MM.1S (cell line): ENCODE measurements around the gene MOCOS.

ENCODE experiments used
- DNase-seq: peaks from one replicate; pipeline ENCODE4 v3.0.0-alpha.2; 2015
- H2AFZ ChIP-seq: fragments of 300-600 bp; sonication (generic); 2 replicates; pipeline ENCODE4 v1.6.0; 2016; ENCODE audit warnings: antibody characterized with exemption, low read length
- H3F3A ChIP-seq: fragments of 300-600 bp; sonication (generic); 2 replicates; pipeline ENCODE4 v1.6.1; 2016; ENCODE audit warnings: mild to moderate bottlenecking, antibody characterized with exemption, low read length, moderate library complexity, mixed read lengths; ENCODE audit not compliant: insufficient read depth
- H3K27ac ChIP-seq: fragments of 300-600 bp; sonication (generic); 2 replicates; pipeline ENCODE4 v1.5.1; 2016; ENCODE audit warnings: mild to moderate bottlenecking, low read length
- H3K27me3 ChIP-seq: fragments of 300-600 bp; sonication (generic); replicated peaks from 2 replicates; pipeline ENCODE4 v1.6.0; 2016; ENCODE audit warnings: low read length; ENCODE audit not compliant: insufficient read depth
- H3K36me3 ChIP-seq: fragments of 300-600 bp; sonication (generic); replicated peaks from 2 replicates; pipeline ENCODE4 v1.6.1; 2016; ENCODE audit warnings: mild to moderate bottlenecking, low read length, mixed read lengths; ENCODE audit not compliant: insufficient read depth
- H3K4me1 ChIP-seq: fragments of 300-600 bp; sonication (generic); 2 replicates; pipeline ENCODE4 v1.6.1; 2016; ENCODE audit warnings: low read length, mixed read lengths
- H3K4me2 ChIP-seq: fragments of 300-600 bp; sonication (generic); 2 replicates; pipeline ENCODE4 v1.6.0; 2016; ENCODE audit warnings: low read depth, low read length
- H3K4me3 ChIP-seq: fragments of 300-600 bp; sonication (generic); 2 replicates; pipeline ENCODE4 v1.5.1; 2016; ENCODE audit warnings: low read length, mixed read lengths
- H3K79me2 ChIP-seq: fragments of 300-600 bp; sonication (generic); 2 replicates; pipeline ENCODE4 v1.6.1; 2016; ENCODE audit warnings: mixed run types, low read length, mixed read lengths
- H3K9ac ChIP-seq: fragments of 300-600 bp; sonication (generic); 2 replicates; pipeline ENCODE4 v1.6.1; 2016; ENCODE audit warnings: low read length, mixed read lengths
- H3K9me2 ChIP-seq: fragments of 300-600 bp; sonication (generic); replicated peaks from 2 replicates; pipeline ENCODE4 v1.6.1; 2016; ENCODE audit warnings: mild to moderate bottlenecking, low read length, mixed read lengths; ENCODE audit not compliant: insufficient read depth
- H3K9me3 ChIP-seq: fragments of 300-600 bp; sonication (generic); replicated peaks from 2 replicates; pipeline ENCODE4 v1.6.1; 2016; ENCODE audit warnings: mild to moderate bottlenecking, low read length, mixed read lengths; ENCODE audit not compliant: insufficient read depth
- H4K20me1 ChIP-seq: fragments of 300-600 bp; sonication (generic); 2 replicates; pipeline ENCODE4 v1.6.1; 2016; ENCODE audit warnings: mild to moderate bottlenecking, low read length, moderate library complexity, mixed read lengths; ENCODE audit not compliant: insufficient read depth
- CTCF ChIP-seq: fragments of 300-600 bp; sonication (generic); IDR thresholded peaks from 2 replicates; pipeline ENCODE4 v1.5.1; 2016; ENCODE audit warnings: antibody characterized with exemption, low read length, mixed read lengths
- EZH2 ChIP-seq: fragments of 300-600 bp; sonication (generic); optimal IDR thresholded peaks from 2 replicates; pipeline ENCODE3; 2017; ENCODE audit warnings: low read depth, mild to moderate bottlenecking, antibody characterized with exemption, low read length, mixed read lengths
- EZH2phosphoT487 ChIP-seq: fragments of 300-600 bp; sonication (generic); IDR thresholded peaks from 2 replicates; pipeline ENCODE4 v1.6.1; 2018; ENCODE audit warnings: antibody characterized with exemption, low read length

The MOCOS gene

GRCh38 chr18:36183987-36184386 is 3.3 kb upstream of the MOCOS start:
- Histone ChIP-seq H3K27ac (no peak overlapping the region), H3K4me2 (no peak overlapping the region), H3K9me3 (no peaks in the 10 kb centered on the region), H3K9me2 (no peaks in the 10 kb centered on the region), H3K79me2 (no peaks in the 10 kb centered on the region), H3F3A (no peaks in the 10 kb centered on the region), H3K9ac (no peak overlapping the region), H4K20me1 (peaks cover 4% of the 10 kb centered on the region; the same call in 1 of the 2 replicates), H3K4me1 (no peaks in the 10 kb centered on the region), H3K36me3 (no peaks in the 10 kb centered on the region), H2AFZ (no peak overlapping the region), H3K27me3 (peaks cover 4% of the 10 kb centered on the region; the same call in 1 of the 2 replicates), H3K4me3 (no peak overlapping the region)
- DNase-seq: no peak
- TF ChIP-seq EZH2 (no peak), CTCF (no peak)

- H3K27me3 ChIP-seq: peaks cover 4% of the 10 kb centered on the region; the same call in 1 of the 2 replicates
- DNase-seq: no peak
- no peaks in the 10 kb centered on the region for H3K9me3 ChIP-seq
- H4K20me1 ChIP-seq: peaks cover 4% of the 10 kb centered on the region; the same call in 1 of the 2 replicates
- TF ChIP-seq EZH2 (no peak), CTCF (no peak), EZH2phosphoT487 (no peak)
- H3F3A ChIP-seq: no peaks in the 10 kb centered on the region
- H3K9ac ChIP-seq: no peak overlapping the region
- no peaks in the 10 kb centered on the region for H3K9me2 ChIP-seq
- no peak overlapping the region for H3K4me2 ChIP-seq
- no peak overlapping the region for H3K4me3 ChIP-seq
- H3K79me2 ChIP-seq: no peaks in the 10 kb centered on the region
- no peaks in the 10 kb centered on the region for H3K4me1 ChIP-seq
- no peak overlapping the region for H3K27ac ChIP-seq
- no peaks in the 10 kb centered on the region for H3K36me3 ChIP-seq
- no peak overlapping the region for H2AFZ ChIP-seq
These were observed 2.1 kb upstream of the MOCOS start for GRCh38 chr18:36185157-36185556.

GRCh38 chr18:36185901-36186460 is 1.3 kb upstream of the MOCOS start:
- Histone ChIP-seq H3K9me2 (no peaks in the 10 kb centered on the region), H3K27ac (no peak overlapping the region), H3F3A (no peaks in the 10 kb centered on the region), H3K9ac (no peak overlapping the region), H3K79me2 (no peaks in the 10 kb centered on the region), H3K4me1 (no peaks in the 10 kb centered on the region), H3K36me3 (no peaks in the 10 kb centered on the region), H3K27me3 (peaks cover 4% of the 10 kb centered on the region; the same call in 1 of the 2 replicates), H4K20me1 (peaks cover 4% of the 10 kb centered on the region; the same call in 1 of the 2 replicates), H3K4me3 (no peak overlapping the region), H3K9me3 (no peaks in the 10 kb centered on the region), H2AFZ (no peak overlapping the region), H3K4me2 (no peak overlapping the region)
- DNase-seq: no peak
- no peak for TF ChIP-seq EZH2
- no peak for TF ChIP-seq CTCF
- no peak for TF ChIP-seq EZH2phosphoT487
